Large intestine (tissue), 3 donors: Measurements from ENCODE around the gene MAD1L1. TPM values are rescaled to one million over a fixed set of nuclear protein-coding genes. Genes with fewer than 3 reads are reported as not detected.

Source experiments
- DNase-seq, 2 donors: peaks; one replicate each; pipeline versions ENCODE4 v3.0.0 to v3.0.0-alpha.2; 2013
- H3K27ac ChIP-seq: one replicate; pipeline ENCODE4 v1.5.1; 2013; ENCODE audit warnings: low read length
- H3K27me3 ChIP-seq: 2 replicates; pipeline ENCODE4 v1.6.1; 2013; ENCODE audit warnings: low read length; ENCODE audit not compliant: control insufficient read depth, insufficient read depth
- H3K36me3 ChIP-seq: 2 replicates; pipeline ENCODE4 v1.6.1; 2013; ENCODE audit warnings: low read length; ENCODE audit not compliant: control insufficient read depth, insufficient read depth
- H3K4me1 ChIP-seq: one replicate; pipeline ENCODE4 v1.6.1; 2013; ENCODE audit warnings: low read length; ENCODE audit not compliant: control insufficient read depth, insufficient read depth
- H3K4me3 ChIP-seq: one replicate; pipeline ENCODE4 v1.5.1; 2013; ENCODE audit warnings: low read length
- H3K9me3 ChIP-seq: one replicate; pipeline ENCODE4 v1.6.1; 2013; ENCODE audit warnings: mild to moderate bottlenecking, low read depth, low read length, moderate library complexity; ENCODE audit not compliant: control insufficient read depth
- WGBS: methylation state at CpG from one replicate; pipeline ENCODE4 v1.1.5; 2013; ENCODE audit warnings: low lambda C conversion rate; ENCODE audit not compliant: insufficient coverage; 5-methylcytosine and 5-hydroxymethylcytosine counted together
- polyA plus RNA-seq: library from polyadenylated mRNA; unstranded; fragments of 120-200 nt; gene quantifications from one replicate; pipeline ENCODE4 v1.2.1, GENCODE V29; 2013

MAD1L1 gene
- polyA plus RNA-seq, 1 donor: 15.1 TPM

DNA sequence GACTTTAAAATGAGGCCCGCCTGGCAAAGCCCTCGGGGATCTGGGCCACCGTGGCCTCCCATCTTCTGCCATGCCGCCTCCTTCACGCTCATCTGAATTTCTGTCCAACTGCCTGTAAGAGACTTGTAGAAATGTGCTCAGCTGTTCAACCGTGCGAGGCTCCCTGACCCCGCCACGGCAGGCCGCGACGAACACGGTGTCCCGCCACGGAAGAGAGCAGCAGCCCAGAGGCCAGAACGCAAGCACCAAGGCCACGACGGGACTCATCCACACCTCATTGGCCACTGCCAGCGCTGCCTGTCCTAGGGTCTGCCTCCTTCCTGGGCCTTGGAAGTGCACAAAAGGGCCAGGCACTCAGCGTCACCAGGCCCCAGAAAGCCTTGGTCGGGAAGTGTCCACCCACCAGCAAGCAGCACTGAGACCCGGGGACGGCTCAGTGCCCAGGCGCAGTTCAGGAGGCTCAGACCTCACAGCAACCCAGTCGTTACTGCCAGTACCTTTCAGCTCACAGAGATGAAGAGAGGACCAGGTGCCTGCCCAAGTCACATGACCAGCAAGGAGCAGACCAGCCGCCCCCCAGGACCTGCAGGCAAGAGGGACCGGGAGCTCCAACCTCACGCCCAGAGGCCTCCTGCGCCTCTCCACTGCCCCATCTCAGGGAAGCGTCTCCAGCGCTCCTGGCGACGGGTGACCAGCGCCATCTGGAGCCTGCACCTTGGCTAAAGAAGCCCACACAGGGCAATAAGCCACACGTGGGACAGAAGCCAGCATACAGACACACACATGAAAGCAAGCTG is 85.9 kb downstream of the MAD1L1 start:
- H3K27ac ChIP-seq: no peak overlapping the region
- peaks cover 6% of the 10 kb centered on the region for H3K4me1 ChIP-seq
- no peaks in the 10 kb centered on the region for H3K27me3 ChIP-seq
- H3K9me3 ChIP-seq: no peaks in the 10 kb centered on the region
- peaks cover 32% of the 10 kb centered on the region for H3K36me3 ChIP-seq
- H3K4me3 ChIP-seq: no peak overlapping the region
- DNase-seq: no peak
- no CpG with 5 or more reads among the region's 35 CpGs for WGBS

DNA sequence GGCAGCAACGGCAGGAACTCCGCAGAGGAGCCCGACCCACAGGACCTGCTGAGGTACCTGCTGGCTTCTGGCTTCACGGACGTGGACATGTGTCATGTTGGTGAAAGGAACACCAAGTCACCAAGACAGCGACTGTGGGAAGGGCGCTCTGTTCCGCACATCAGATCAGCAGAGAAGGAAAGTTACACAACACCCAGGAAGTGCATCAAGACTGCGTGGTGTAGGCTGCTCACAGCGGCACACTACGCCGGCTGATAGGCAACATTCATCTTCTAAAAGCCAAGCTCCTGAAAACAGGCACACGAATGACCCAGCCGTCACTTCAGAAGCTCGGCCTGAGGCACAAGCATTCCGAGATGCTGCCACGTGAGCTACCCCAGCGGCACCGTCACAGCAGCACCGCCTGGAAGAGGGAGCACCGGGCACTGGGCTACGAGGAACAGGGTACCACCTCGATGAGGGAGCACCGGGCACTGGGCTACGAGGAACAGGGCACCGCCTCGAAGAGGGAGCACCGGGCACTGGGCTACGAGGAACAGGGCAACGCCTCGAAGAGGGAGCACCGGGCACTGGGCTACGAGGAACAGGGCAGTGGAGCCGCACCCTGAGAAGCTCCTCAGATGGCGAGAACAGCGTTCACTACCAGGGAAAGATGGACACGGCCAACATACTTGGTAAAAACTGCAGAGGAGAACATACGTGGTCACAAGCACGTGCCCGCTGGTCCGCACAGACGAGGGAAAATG is 86.7 kb downstream of the MAD1L1 start:
- WGBS: no CpG with 5 or more reads among the region's 42 CpGs
- DNase-seq: no peak
- H3K9me3 ChIP-seq: no peaks in the 10 kb centered on the region
- no peak overlapping the region for H3K27ac ChIP-seq
- H3K4me3 ChIP-seq: no peak overlapping the region
- peaks cover 6% of the 10 kb centered on the region for H3K4me1 ChIP-seq
- H3K36me3 ChIP-seq: peaks cover 32% of the 10 kb centered on the region
- no peaks in the 10 kb centered on the region for H3K27me3 ChIP-seq

DNA sequence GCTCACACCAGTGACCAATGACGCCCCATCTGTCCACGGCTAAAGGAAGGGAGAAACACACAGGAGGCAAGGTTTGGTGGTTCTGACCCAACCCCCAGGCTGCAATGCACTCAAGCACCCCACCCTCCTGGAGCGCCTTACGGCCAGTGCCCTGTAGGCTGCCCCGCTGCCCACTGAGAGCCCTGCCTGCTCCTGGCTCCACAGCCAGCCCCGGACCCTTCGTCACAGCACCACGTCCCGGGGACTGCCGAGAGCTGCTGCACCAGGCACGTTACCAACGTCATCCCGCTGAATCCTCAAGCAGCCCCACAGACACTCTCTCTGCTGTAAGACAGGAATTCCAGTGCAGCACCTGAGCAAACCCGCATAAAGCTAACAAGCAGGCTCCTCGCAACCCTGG is 87.8 kb downstream of the MAD1L1 start:
- WGBS: no CpG with 5 or more reads among the region's 15 CpGs
- H3K27me3 ChIP-seq: no peaks in the 10 kb centered on the region
- no peak for DNase-seq

DNA sequence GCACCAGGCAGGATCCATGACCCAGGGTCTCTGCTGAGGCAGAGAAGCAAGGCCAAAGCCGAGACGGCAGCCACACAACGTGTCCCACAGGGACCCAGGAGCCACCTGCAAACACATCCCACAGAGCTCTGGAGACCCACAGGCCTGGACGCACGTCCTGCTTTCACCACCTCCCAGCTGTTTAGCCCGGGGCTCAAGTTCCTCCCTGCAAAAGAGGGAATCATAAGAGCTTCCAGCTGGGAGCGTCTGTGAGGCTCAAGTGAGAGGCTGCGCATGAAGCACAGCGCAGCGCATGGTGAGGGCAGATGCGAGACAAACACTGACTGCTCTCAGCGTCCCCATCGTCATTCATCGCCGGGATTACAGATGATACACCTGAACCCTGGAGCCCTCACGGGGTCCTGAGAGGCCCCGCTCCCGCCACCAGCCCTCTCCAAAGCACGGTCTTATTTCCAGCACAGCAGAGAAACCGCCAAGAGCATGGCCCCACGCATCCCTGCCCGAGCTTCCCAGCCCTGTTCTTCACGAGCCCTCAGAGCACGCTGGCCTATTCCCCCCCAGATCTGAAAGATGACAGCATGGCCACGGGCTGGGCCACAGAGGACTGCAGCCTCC is 88.7 kb downstream of the MAD1L1 start:
- Histone ChIP-seq H3K4me1 (no peaks in the 10 kb centered on the region), H3K9me3 (no peaks in the 10 kb centered on the region), H3K36me3 (peaks cover 32% of the 10 kb centered on the region), H3K4me3 (no peak overlapping the region), H3K27ac (no peak overlapping the region), H3K27me3 (no peaks in the 10 kb centered on the region)
- no peak for DNase-seq
- WGBS: no CpG with 5 or more reads among the region's 25 CpGs

More for the DNA sequence above, 87.8 kb downstream of the MAD1L1 start:
- Histone ChIP-seq H3K27ac (no peak overlapping the region), H3K9me3 (no peaks in the 10 kb centered on the region), H3K36me3 (peaks cover 32% of the 10 kb centered on the region), H3K4me1 (peaks cover 3% of the 10 kb centered on the region), H3K4me3 (no peak overlapping the region)

- WGBS: no CpG with 5 or more reads among the region's 7 CpGs
Observed at GRCh38 chr7:2143450-2143849, 89.3 kb downstream of the MAD1L1 start.

DNA sequence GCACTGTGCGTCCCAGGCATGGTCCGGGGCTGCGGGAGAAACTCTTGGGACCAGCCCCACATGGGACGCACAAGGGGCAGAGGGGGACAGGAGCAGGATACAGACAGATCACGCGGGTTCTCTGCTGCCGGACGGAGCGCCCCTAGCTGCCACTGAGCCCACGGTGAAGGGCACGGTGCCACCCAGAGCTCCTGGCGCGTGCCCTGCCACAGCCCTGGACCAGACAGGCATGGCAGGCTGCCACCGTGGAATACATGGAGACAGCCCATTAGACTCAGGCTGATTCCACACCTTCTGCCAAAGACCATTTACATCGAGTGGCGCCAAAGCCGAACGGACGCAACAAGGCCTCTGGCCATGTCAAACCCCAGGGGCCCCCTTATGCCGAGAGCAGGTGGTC is 90.4 kb downstream of the MAD1L1 start:
- Histone ChIP-seq H3K4me1 (no peaks in the 10 kb centered on the region), H3K4me3 (no peak overlapping the region), H3K9me3 (no peaks in the 10 kb centered on the region), H3K27me3 (no peaks in the 10 kb centered on the region), H3K27ac (no peak overlapping the region), H3K36me3 (peaks cover 22% of the 10 kb centered on the region)
- WGBS: no CpG with 5 or more reads among the region's 20 CpGs
- DNase-seq: no peak

More at GRCh38 chr7:2143450-2143849, 89.3 kb downstream of the MAD1L1 start:
- Histone ChIP-seq H3K4me3 (no peak overlapping the region), H3K36me3 (peaks cover 27% of the 10 kb centered on the region), H3K27me3 (no peaks in the 10 kb centered on the region), H3K9me3 (no peaks in the 10 kb centered on the region), H3K27ac (no peak overlapping the region), H3K4me1 (no peaks in the 10 kb centered on the region)
- no peak for DNase-seq

DNA sequence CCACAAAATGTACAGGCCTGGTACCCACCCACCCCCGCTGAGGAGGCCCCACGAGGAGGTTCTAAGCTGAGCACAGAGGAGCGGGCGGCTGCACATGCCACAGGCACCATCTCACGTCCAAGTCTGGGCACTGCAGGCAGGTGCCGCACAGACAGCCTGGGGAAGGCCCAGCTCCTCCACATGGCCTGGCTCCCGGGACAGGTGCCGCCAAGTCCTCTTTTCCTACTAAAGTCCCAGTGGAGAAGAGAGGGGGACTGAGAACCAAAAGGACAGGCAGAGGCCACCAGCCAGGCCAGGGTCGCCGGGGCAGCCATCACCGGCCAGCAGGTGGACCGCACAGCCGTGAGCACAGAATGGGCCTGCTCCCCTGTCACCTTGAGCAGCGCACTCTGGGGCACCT is 91.1 kb downstream of the MAD1L1 start:
- no CpG with 5 or more reads among the region's 14 CpGs for WGBS
- Histone ChIP-seq H3K4me1 (no peaks in the 10 kb centered on the region), H3K9me3 (no peaks in the 10 kb centered on the region)

DNA sequence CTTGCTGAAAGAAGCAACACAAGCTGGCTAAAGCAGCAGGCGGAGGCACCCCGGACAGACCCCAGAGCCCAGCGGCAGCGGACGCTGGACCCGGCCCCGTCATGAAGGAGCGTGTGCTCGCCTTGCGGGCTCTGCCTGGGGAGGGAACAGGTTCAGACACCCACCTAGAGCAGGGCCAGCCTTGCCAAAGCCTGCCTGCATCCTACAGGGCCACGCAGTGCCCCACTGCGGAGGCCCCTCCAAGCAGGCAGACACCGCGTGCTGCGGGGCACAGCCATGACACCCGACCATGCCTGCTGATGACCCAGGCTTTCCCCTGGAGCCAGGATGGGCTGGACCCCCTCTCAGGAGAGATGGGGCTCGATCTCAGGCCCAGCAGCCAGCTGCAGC is 91.7 kb downstream of the MAD1L1 start:
- Histone ChIP-seq H3K27ac (no peak overlapping the region), H3K27me3 (no peaks in the 10 kb centered on the region), H3K9me3 (no peaks in the 10 kb centered on the region), H3K4me1 (no peaks in the 10 kb centered on the region), H3K4me3 (no peak overlapping the region), H3K36me3 (peaks cover 22% of the 10 kb centered on the region)
- WGBS: no CpG with 5 or more reads among the region's 17 CpGs
- DNase-seq: no peak

More for the DNA sequence above, 91.1 kb downstream of the MAD1L1 start:
- H3K27ac ChIP-seq: no peak overlapping the region
- peaks cover 17% of the 10 kb centered on the region for H3K36me3 ChIP-seq
- no peaks in the 10 kb centered on the region for H3K27me3 ChIP-seq
- DNase-seq: no peak
- no peak overlapping the region for H3K4me3 ChIP-seq

DNA sequence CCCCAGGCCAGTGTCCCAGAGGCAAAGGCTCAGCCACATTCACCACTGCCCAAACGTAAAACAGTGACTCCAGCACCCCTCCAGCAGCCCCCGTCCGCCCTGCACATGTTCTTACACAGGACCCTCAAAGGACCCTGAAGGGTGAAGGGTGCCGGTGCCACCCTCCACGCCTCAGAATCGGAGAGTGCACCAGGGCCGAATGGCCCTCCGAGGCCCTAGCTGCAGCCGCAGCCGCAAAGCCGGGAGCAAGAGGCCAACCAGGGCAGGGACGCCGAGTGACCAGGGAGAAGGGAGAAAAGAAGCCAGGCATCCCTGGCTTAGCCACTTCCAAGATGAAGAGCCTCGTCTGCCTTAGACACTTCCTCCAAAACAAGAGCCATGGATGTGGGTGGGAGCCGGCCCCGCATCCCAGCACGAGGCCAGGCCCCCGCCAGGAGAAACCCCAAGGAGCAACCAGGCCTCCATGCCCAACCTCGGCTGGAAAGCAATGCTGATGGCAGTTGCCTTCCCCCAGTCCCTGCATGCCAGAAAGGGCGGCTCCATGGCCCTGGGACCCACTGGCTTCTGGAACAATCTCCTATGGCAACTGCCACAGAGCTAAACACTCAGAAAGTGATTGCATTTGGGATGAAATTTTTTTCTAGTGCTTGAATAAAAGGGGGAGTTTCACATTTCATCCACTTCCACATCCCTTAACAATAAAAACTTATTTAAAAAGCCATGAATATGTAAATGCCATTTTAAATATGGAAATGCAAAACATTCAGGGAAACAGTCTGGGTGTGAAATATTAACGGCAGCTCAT is 92.3 kb downstream of the MAD1L1 start:
- Histone ChIP-seq H3K27me3 (no peaks in the 10 kb centered on the region), H3K4me3 (no peak overlapping the region), H3K9me3 (no peaks in the 10 kb centered on the region), H3K27ac (no peak overlapping the region), H3K4me1 (no peaks in the 10 kb centered on the region), H3K36me3 (peaks cover 19% of the 10 kb centered on the region)
- DNase-seq: no peak
- no CpG with 5 or more reads among the region's 21 CpGs for WGBS
